ENCODE measurements around the gene NAV3.

Gene NAV3, protein sequence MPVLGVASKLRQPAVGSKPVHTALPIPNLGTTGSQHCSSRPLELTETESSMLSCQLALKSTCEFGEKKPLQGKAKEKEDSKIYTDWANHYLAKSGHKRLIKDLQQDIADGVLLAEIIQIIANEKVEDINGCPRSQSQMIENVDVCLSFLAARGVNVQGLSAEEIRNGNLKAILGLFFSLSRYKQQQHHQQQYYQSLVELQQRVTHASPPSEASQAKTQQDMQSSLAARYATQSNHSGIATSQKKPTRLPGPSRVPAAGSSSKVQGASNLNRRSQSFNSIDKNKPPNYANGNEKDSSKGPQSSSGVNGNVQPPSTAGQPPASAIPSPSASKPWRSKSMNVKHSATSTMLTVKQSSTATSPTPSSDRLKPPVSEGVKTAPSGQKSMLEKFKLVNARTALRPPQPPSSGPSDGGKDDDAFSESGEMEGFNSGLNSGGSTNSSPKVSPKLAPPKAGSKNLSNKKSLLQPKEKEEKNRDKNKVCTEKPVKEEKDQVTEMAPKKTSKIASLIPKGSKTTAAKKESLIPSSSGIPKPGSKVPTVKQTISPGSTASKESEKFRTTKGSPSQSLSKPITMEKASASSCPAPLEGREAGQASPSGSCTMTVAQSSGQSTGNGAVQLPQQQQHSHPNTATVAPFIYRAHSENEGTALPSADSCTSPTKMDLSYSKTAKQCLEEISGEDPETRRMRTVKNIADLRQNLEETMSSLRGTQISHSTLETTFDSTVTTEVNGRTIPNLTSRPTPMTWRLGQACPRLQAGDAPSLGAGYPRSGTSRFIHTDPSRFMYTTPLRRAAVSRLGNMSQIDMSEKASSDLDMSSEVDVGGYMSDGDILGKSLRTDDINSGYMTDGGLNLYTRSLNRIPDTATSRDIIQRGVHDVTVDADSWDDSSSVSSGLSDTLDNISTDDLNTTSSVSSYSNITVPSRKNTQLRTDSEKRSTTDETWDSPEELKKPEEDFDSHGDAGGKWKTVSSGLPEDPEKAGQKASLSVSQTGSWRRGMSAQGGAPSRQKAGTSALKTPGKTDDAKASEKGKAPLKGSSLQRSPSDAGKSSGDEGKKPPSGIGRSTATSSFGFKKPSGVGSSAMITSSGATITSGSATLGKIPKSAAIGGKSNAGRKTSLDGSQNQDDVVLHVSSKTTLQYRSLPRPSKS (N-terminal part only)

DNA sequence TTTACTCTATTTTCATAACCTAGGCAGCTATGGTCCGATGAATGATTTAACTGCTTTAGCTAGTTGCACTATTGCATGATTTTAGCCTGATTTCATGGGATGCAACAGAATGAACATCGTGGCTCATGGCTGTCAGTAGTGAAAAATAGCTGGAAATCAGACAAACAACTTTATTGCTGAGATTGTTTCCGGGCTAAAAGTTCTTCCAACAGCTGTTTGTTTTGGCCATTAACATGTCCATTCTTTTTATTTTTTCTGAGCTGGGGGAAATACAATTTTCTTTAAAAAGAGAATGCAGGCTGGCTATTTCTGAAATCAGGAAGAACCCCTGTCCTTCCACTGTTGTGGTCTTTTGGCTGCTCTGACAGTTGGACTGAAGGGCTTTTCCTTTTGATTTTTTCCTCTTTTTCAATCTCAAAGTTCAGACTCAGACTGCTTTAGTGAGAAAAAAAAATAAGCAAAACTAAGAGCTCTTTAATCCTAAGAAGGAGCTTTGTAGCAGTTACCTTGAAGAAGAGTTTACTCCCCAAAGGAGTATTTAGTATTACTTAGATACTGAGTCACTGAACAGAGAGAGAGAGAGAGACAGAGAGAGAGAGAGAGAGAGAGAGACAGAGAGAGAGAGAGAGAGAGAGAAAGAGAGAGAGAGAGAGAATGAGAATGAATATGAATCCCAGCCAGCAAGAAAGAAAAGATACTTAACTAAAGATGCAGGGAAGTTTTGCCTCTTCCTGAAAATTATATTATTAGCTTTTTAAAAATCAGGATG, at the start of gene NAV3:
NAV3 (plus strand) TSS at position 312 of the 769 bp plus-strand sequence. CDS start 568 bp downstream, outside the sequence.
- DNase-seq: no peak

DNA sequence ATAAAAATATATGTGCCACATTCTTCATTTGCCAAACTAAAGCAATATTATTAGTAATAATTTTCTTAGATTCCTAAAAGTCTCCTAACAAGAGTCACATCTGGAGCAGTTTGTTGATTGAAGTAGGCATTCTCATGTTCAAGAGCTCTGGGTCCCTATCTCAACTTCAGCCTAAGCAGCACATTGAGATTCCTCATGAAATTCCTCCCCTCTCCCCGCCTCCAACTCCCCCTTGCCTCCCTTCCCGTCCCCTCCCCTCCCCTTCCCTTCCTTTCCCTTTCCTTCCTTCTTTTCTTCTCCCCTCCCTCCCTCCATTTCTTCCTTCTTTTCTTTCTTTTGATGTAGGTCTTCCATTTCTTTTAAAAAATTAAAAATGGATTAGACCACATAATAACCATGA, 48.7 kb upstream of the NAV3 start:
- no peak for DNase-seq

DNA sequence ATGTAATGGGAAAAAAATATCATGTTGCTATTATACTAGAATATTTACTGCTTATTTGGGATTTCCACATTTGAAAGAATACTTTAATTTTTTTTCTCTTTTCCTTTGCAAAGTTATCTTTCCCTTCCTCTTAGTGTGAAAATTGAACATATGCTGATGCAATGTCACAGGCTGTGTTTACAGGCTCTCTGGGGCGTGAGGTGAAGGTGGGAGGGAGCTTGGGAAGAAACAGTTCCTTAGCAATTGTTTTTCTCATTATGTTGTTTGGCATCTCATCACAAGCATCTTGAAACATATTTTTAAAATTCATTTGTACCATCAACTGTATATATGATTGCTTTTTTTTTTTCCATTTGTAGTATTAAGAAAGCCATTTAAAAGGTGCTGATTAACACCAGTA, 47.9 kb upstream of the NAV3 start:
- no peak for DNase-seq

DNA sequence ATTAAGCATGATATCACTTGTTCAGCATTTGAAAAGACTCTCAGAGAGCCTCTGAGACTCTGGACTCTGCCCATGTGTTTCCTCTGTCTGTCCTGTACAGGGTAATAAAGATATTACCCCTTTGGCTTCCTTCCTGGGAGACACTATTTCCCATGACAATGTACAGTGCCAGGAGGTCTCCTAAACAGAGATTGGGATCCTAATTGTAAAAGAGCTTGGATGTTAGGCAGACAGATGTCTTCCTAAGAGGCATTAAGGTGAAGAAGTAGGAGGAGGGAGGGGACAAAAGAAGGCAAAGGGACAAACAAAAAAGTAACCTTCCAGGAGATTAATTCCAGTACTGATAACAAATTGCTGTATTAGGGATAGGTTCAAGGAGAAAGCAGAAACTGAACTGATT, 45.5 kb upstream of the NAV3 start:
- DNase-seq: no peak

DNA sequence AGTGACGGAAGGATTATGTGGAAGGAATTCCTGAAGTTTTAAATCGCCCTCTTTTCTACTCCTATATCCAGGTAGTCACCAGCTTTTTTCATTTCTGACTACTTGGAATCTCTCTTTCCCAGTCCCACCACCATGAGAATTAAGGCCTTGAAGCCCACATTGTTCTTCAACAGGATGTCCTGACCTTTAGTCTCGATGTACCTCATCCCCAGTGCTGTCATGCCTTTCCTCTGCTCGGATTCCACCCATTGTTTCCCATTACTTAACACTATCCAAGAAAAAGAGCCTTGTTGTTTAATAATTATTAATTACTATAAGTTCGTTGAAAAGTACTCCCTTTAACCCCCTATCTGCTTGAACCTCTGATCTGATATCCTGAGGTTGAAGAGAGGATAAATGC, 44.0 kb upstream of the NAV3 start:
- DNase-seq: no peak

DNA sequence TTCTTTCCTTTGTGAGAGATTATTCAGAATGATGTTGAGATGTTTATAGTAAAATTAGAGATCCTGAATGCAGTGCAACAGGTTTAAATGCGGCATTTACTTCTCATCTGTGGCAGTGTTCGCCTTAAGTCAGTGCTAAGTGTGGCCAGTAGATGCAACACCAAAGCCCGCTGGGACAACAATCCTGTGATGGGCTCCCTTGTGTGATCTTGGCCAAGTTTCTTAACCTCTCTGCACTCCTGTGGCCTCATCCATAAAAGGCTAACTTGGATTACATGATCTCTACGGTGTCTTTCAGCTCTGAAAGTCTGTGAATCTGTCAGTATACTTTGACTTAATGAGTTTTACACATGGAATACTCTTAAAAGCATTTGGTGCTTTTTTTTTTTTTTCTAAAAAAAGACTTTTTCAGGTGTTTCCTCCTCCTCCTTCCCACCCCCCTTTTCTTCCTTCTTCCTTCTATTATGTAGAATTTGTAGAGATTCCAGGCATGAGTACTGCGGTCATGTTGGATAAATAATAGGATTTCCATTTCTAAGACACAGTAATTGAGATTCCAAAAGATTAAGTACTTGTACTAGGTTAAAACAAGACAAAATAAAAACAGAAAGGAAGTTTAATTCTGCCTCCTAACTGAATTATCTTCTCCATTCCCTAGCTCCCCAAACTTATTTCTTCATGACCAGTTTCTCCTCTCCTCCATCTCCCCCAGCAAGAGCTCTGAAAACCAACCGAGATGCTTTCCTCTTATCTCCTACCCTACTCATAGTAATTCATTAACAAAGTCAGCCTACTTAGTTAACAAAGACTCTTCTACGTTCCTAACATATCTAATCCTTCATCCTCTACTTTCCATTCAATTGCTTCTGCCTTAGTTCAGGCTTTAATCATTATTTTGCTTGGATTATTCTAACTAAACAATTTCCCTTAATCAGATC, 42.2 kb upstream of the NAV3 start:
- DNase-seq: no peak

DNA sequence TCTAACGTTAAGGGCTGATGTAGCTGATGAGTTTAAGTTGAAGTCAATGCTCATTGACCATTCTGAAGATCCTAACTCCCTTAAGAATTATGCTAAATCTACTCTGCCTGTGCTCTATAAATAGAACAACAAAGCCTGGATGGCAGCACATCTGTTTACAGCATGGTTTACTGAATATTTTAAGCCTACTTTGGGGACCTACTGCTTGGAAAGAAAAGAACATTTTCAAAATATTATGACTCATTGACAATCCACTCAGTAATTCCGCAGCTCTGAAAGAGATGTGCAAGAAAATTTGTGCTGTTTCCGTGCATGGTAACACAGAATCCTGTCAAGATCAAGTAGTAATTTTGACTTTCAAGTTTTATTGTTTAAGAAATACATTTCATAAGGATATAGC, 35.0 kb upstream of the NAV3 start:
- DNase-seq: no peak

DNA sequence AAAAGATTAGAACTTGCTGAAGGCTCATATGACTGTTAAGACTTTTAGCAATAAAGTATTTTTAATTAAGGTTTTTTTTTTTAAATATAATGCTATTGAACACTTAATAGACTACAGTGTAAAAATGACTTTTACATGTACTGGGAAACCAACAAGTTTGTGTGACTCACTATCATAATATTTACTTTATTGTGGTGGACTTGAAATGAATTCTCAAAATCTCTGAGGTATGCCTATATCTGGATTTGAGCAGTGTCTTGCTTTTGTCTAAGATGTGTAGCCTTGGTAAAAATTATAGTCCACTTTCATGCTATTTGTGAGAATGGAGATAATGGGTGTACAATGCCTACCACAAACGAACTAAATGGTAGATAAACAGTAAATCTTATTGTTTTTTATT, 33.9 kb upstream of the NAV3 start:
- DNase-seq: no peak

DNA sequence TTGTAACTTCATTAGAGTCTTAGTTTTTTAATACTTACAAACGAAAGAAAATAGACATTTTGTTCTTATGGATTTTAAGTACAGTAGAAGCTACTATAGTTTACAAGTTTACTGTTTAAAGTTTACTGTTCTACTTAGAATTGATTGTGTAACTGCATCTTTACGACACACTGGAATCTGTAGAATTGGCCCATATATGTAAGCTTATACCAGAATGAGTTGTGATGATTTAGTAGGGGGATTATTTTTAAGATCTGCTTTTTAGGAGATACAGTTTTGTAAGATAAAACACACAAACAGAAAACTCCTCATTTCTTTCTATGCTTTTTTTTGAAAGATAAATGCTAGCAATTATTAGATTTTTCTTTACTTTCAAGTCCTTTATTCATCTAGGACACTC, 30.2 kb upstream of the NAV3 start:
- DNase-seq: no peak

DNA sequence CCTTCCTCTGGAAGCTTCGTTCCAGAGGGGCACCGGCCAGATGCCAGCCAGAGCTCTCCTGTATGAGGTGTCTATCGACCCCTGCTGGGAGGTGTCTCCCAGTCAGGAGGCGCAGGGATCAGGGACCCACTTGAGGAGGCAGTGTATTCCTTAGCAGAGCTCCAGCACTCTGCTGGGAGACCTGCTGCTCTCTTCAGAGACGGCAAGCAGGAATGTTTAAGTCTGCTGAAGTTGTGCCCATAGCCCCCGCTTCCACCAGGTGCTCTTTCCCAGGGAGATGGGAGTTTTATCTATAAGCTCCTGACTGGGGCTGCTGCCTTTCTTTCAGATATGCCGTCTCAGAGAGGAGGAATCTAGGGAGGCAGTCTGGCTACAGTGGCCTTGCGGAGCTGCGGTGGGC, 22.2 kb upstream of the NAV3 start:
- no peak for DNase-seq

DNA sequence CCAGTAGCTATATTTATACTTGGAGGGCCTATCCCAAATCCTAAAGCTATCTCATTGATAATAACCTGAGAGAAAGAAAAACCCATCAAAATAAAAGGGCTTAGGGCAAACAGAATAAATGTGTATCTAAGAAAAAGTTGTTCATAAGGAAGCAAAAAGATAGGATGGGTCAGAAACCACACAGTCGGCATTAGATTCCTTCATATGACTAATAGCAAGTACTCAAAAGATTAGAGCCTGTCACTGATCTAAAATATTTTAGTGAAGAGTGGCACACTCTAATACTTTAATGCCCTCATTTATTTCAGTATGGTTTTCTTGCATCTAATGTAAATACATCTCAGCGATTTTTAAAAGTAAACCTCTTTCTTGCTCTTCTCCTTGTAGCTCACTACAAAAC, 17.1 kb upstream of the NAV3 start:
- no peak for DNase-seq

DNA sequence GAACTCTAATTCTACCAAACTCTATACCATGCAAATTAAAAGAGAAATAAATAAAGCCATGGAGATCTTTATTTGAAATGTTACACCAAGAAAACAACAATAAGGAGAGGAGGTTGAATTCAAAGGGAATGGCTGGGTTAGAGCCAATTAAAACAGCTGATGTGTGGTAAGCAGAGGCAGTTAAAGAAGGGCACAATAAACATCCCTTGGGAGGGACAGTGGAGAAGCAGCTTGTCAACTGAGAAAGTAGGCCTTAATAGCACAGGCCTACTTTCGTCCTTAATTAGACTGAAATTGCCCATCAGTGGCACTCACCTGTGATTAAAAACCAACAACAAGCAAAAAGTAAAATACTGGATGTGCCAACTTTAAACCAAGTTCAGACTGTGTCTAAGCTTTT, 16.3 kb upstream of the NAV3 start:
- no peak for DNase-seq

DNA sequence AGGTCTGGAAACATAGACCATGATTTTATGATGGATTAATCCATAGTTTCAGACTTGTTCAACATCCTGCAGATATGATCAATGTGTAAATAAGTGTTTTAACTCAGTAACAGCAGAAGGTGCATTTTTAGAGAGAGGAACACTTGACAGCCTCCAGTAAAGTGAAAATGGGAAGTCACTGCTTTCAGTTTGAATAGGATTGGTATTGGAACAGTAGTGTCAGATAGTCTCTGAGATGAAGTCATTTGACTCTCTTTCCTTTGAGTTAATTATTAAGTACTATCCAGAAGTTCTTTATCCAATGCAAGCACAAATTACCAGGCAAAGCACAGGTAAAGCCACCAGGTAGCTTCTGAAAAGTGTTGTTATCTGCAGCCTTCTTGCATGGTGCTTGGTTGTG, 14.5 kb upstream of the NAV3 start:
- DNase-seq: no peak

DNA sequence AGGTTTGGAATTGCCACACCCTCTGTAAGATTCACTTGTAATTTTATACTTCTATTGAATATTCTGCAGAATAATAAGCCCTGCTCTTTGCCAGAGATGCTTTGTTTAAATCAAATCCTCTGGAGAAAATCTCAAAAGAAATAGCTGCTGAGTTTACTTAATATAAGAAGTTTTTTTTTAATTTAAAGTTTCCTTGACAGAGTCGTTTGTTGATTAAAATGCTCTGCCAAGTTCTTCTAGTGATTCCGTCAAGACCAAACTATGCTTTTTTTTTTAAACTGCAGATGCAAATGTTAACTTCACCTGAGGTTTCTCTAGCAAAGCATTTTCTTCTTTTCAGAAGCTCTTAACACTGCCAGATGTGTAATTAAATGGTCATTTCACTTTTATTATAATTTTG, 13.4 kb upstream of the NAV3 start:
- no peak for DNase-seq

DNA sequence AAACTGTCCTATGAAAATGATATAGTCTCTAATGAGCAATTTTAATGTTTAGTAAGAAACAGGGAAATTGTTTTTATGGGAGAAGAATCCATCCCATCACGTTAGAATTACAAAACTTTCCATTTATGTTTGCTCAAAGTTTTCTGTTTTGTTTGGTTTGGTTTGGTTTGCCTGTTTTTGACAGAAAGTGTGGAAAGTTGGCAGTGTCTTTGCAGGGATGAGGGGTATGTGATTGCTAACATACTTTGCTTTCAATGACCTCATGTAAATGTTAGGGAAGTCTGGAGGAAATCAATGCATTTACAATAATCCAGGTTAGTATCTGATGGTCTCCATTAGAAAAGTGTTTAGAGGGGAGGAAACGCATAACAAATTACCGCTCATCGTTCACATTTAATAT, 12.3 kb upstream of the NAV3 start:
- DNase-seq: no peak

DNA sequence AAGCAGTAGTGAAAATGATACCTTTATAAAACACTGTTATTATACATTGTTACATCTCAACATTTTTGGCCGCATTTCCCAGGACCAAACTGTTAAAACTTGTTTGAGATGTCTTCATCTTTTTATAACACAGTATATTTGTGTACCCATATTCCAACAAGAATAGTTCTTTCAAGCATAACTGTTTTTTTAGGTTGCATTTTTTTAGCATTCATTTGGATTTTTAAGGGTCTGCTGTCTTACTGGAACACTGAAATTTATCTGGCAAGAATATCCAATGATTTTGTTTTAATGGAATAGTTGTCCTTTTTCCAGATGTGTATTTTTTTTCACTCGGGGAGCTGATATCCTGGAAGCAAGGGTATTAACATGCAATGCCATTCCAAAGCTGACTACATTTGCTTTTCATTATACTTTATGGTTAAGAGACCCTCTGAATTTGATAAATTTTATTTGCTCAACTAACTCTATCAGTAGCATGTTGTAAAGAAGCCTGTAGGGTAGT, 8.9 kb upstream of the NAV3 start:
- no peak for DNase-seq

DNA sequence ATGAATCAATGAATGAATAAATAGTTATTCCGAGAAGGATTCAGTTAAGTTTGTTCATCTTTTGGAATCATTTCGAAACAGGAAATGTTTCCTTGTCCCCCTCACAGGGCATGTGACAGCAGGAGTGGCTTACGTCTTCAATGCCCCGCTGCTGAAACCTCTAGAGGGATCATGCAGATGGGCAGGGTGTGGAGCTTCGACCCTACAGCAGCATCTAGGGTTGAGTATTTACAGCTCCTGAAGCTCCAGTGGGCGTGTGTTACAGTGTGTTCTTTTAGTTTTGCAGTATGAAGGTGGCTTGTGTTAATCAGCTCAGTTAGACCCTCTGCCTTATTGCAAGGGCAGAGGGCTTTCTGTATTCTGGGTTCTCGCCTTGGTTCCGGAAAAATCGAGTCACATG, 2.6 kb downstream of the NAV3 start:
- DNase-seq: no peak

DNA sequence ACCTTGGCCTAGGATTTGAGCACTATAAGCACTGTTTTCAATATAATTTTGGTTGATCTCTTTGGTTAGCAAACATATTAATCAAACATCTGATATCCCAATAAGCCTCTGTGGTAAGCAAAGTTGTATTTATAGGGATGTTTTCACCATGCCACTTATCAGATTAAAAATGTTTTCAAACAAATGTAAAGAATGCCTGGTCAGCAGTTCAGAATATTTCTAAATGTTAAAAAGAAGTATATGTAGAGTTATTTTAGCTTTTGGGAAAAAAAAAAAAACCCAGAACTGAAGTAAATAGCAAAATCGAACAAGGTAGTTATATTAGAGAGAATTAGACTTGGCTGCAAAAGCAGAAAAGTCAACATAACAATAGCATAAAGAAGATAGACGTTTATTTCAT, 3.9 kb downstream of the NAV3 start:
- DNase-seq: no peak

DNA sequence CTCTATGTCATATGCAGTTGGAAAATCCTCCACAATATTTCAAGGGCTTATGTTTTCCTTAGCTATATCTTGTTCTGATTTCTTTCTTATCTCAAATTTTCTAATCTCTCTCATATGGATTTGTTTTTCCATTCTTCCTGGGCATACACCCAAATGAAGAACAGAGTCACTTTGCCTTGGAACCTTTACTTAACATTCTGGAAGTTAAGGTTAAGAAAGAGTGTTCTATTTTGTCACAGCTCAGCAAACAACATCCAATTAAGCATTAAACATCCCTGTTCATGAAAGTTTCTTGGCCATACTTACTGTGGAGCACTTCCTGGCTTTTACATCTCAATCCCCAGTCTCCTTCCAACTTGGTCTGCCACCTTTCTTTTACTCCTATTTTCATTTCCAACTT, 5.3 kb downstream of the NAV3 start:
- no peak for DNase-seq

DNA sequence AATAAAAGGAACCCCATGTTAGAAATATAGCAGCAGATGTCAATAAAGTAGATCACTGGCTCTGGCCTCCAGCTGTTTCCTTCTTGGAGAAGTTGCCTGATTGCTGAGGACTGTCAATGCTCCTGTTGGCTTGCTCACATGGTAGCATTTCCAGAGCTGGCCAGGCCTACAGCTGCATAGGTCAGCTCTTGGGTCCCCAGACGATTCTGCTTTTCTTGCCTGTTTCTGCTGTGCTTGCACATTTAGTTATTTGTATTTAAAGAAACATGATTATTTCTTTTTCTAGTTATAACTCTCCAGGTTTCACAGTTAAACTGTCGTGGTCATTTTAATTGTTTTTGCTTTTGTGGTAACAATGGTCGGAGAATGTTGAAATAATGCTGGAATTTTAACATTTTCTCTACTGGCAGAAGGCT, 7.2 kb downstream of the NAV3 start:
- DNase-seq: no peak

DNA sequence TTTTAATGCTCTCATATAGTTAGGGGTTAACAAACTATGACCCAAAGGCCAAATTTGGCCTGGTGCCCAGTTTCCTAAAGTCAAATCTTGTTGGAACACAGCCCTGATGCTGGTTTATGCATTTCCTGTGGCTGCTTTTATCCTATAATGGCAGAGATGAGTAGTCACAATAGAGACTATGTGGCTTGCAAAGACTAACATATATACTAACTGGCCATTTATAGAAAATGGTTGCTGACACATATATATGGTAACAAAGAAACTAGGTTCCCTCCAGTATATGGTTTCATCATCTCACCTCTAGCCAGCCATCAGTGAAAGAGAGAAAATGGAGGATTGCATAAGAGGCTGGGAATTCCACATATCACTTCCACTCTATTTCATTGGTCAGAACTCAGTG, 10.8 kb downstream of the NAV3 start:
- DNase-seq: no peak

DNA sequence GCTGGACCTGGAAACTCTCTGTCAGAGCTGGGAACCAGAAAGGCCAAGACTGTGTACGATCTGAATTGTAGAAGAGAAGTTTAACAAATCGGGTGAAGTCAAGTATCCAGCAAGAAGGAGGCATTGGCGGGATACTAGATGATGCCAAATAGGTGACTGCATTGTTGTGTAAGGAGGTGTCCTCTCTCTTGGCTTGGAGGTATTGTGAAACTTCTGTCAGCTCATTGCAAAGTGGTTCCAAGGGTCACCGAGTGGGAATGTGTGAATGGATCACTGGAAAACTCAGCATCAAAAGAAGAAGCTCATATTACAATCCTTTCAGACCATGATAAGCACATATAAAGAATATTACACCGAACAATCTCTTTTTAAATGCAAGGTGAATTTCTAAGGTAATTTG, 11.7 kb downstream of the NAV3 start:
- DNase-seq: no peak
